ENCODE data around the gene CHIT1. TPM values are rescaled to one million over a fixed set of nuclear protein-coding genes. Genes with fewer than 3 reads are reported as not detected.

The CHIT1 gene
- total RNA-seq, 1 donor from 2014 or later, result 225 TPM

DNA sequence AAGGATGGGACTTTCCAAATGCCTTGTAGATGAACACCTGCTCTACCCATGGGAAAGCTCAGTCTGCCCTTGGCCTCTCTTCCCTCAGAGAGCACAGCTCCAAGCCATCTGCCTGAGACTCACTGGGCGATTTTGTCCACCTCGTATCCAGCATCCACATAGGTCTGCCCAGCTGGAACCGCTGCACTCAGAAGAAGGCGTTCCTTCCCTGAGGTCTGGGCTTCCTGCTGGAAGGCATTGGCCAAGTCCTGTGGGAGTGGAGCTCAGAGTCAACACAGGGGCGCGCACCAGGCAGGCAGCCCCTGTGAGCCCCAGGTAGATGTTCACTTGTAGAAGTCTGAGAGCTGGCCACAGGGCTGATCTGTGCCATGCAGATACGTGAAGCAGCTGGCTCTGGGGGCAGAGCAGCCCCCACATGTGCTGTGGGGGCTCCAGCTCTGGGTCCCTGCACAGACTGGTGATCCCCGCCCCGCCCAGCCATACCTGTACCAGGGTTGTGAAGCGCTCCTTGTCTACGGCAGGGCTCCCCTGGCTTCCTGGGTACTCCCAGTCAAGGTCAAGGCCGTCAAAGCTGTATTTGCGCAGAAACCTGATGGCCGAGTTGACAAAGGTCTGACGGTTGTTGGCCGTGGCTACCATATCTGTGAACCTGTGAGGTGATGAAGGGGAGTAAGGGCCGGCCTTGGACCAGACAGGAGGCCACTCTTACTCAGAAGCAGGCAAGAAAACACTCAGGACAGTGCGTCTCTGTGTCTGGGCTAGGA is 6.3 kb downstream of the CHIT1 start:
- Histone ChIP-seq H3K4me1 (no peaks in the 10 kb centered on the region), H3K36me3 (no peaks in the 10 kb centered on the region), H3K27me3 (ENCODE audit: low read depth) (no peaks in the 10 kb centered on the region), H3K4me3 (no peak overlapping the region), H3K27ac (no peak overlapping the region), H3K9me3 (no peaks in the 10 kb centered on the region)
- intact Hi-C loops (cut with DNase I), result no loop called here
- DNase-seq (no peak), ATAC-seq (no peak)
- TF ChIP-seq, protein P1, sequence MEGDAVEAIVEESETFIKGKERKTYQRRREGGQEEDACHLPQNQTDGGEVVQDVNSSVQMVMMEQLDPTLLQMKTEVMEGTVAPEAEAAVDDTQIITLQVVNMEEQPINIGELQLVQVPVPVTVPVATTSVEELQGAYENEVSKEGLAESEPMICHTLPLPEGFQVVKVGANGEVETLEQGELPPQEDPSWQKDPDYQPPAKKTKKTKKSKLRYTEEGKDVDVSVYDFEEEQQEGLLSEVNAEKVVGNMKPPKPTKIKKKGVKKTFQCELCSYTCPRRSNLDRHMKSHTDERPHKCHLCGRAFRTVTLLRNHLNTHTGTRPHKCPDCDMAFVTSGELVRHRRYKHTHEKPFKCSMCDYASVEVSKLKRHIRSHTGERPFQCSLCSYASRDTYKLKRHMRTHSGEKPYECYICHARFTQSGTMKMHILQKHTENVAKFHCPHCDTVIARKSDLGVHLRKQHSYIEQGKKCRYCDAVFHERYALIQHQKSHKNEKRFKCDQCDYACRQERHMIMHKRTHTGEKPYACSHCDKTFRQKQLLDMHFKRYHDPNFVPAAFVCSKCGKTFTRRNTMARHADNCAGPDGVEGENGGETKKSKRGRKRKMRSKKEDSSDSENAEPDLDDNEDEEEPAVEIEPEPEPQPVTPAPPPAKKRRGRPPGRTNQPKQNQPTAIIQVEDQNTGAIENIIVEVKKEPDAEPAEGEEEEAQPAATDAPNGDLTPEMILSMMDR (IDR thresholded peaks at IDR 0.05), result no peak

DNA sequence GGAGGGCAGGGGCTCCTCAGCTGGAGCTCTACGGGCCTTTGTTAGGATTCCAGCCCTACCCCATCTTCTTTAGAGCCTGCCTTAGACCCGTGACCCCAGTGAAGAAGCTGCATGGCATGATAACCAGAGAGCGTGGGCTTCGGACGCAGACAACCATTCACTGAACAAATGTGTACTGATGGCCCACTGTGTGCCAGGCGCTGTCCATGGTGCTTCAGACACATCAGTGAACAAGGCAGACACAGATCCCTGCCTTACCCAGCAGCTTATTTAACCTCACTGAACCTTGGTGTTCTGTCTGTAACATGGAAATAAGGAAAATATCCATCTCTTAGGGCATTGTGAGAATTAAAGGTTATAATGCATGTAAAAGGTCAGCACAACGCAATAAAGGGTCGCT is 9.5 kb downstream of the CHIT1 start:
- intact Hi-C loops (cut with DNase I), result no loop called here
- Histone ChIP-seq H3K27ac (no peak overlapping the region), H3K9me3 (no peaks in the 10 kb centered on the region), H3K4me3 (no peak overlapping the region), H3K4me1 (peaks cover 7% of the 10 kb centered on the region), H3K36me3 (no peaks in the 10 kb centered on the region), H3K27me3 (ENCODE audit: low read depth) (peaks cover 10% of the 10 kb centered on the region)
- TF ChIP-seq, protein P1 (IDR thresholded peaks at IDR 0.05), result no peak
- no peak for ATAC-seq
- no peak for DNase-seq

DNA sequence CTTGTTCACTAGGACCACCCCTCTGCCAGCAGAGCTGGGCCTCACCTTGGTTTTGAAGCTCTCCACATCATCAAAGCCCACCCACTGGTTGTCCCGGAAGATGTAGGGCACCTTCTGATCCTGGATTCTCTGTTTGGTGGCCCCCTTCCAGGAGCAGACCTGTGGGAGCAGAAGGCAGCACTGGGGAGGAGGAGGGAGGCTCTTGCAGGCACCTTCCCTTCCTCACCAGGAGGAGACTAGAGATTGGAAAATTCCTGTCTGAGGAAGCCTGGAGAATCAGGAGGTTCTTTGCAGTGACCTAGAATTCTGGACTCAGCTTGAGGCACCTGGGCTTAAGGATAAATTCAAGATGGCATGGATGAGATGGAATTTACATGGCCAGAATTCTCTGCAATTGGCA is 10.3 kb downstream of the CHIT1 start:
- TF ChIP-seq, protein P1 (IDR thresholded peaks at IDR 0.05), result no peak
- DNase-seq (no peak), ATAC-seq (no peak)
- no peak overlapping the region for H3K4me3 ChIP-seq
- peaks cover 7% of the 10 kb centered on the region for H3K4me1 ChIP-seq
- peaks cover 10% of the 10 kb centered on the region for H3K27me3 ChIP-seq (ENCODE audit: low read depth)
- no peak overlapping the region for H3K27ac ChIP-seq
- no peaks in the 10 kb centered on the region for H3K9me3 ChIP-seq
- intact Hi-C loops (cut with DNase I), result no loop called here
- H3K36me3 ChIP-seq, result no peaks in the 10 kb centered on the region

DNA sequence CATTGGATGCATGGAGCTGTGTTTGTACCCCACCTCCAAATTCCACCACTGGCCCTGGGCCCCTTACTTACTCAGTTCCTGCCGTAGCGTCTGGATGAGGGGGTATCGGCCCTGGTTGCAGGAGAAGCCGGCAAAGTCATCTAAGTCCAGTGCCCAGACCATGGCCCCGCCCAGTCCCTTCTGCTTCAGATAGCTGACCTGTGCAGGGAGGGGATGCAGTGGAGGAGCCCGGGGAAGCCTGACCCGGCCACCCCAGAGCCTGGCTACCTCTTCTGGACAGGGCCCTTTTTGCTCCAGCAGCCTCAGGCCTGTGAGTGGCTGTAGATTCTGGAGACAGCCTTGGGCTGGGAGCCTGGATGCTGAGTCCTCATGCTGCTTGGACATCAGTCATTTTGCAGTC is 11.8 kb downstream of the CHIT1 start:
- H3K36me3 ChIP-seq, result no peaks in the 10 kb centered on the region
- no peak overlapping the region for H3K27ac ChIP-seq
- intact Hi-C loops (cut with DNase I), result no loop called here
- TF ChIP-seq, protein P1 (IDR thresholded peaks at IDR 0.05), result no peak
- ATAC-seq, result no peak
- no peak for DNase-seq
- no peaks in the 10 kb centered on the region for H3K9me3 ChIP-seq
- peaks cover 7% of the 10 kb centered on the region for H3K4me1 ChIP-seq
- H3K27me3 ChIP-seq (ENCODE audit: low read depth), result peaks cover 10% of the 10 kb centered on the region
- no peak overlapping the region for H3K4me3 ChIP-seq

DNA sequence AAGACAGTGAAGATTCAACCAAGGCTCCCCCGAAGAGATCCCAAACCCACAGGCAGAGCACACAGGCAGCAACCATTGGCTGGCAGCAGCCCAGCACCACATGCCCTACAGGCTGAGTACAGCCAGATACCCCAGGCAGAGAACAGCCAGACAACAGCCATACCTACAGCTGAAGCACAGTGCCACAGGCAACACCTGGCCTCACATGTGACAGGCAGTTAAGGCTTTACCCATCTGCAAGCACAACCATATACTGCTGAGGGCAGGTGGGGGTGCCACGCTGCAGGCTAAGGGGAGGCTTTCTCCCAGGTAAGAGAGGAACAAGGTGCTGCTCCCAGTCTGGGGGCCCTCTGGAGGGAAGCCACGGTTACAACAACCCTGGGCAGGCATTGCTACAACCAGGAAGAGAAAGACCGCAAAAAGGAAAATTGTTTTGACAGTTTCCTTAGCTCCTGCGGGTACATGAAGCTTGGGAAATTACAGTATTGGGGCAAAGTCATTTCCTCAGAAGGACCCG is 12.3 kb downstream of the CHIT1 start:
- Histone ChIP-seq H3K27me3 (ENCODE audit: low read depth) (peaks cover 10% of the 10 kb centered on the region), H3K36me3 (no peaks in the 10 kb centered on the region), H3K4me3 (no peak overlapping the region), H3K4me1 (peaks cover 7% of the 10 kb centered on the region), H3K27ac (no peak overlapping the region), H3K9me3 (no peaks in the 10 kb centered on the region)
- DNase-seq (no peak), ATAC-seq (peak; percentile 13 to 23)
- TF ChIP-seq, protein P1 (IDR thresholded peaks at IDR 0.05), result no peak
- intact Hi-C loops (cut with DNase I), result no loop called here
